GM23248 (cell line): ENCODE data around the gene MPHOSPH9. TPM values are rescaled to one million over a fixed set of nuclear protein-coding genes. Genes with fewer than 3 reads are reported as not detected.
A peak's percentile ranks its signal among the peaks of the same experiment; 100 is the strongest.

Experiments used
- DNase-seq: peaks from one replicate; pipeline ENCODE4 v3.0.0-alpha.2; 2015
- H2AFZ ChIP-seq: fragments of 200-600 bp; sonication (generic); 2 replicates; pipeline ENCODE4 v1.6.1; 2016; ENCODE audit warnings: antibody characterized with exemption
- H3F3A ChIP-seq: fragments of 200-600 bp; sonication (generic); 2 replicates; pipeline ENCODE4 v1.6.1; 2016; ENCODE audit warnings: mild to moderate bottlenecking, antibody characterized with exemption, mixed run types; ENCODE audit not compliant: insufficient read depth
- H3K27ac ChIP-seq: fragments of 200-600 bp; sonication (generic); 2 replicates; pipeline ENCODE4 v1.5.1; 2016; ENCODE audit warnings: mild to moderate bottlenecking
- H3K27me3 ChIP-seq: fragments of 200-600 bp; sonication (generic); replicated peaks from 2 replicates; pipeline ENCODE4 v1.6.1; 2016; ENCODE audit warnings: mild to moderate bottlenecking; ENCODE audit not compliant: insufficient read depth
- H3K36me3 ChIP-seq: fragments of 200-600 bp; sonication (generic); 2 replicates; pipeline ENCODE4 v1.6.1; 2016; ENCODE audit warnings: low read depth, mild to moderate bottlenecking
- H3K4me1 ChIP-seq: fragments of 200-600 bp; sonication (generic); 2 replicates; pipeline ENCODE4 v1.6.1; 2016; ENCODE audit warnings: mild to moderate bottlenecking; ENCODE audit not compliant: insufficient read depth
- H3K4me2 ChIP-seq: fragments of 200-600 bp; sonication (generic); one replicate; pipeline ENCODE4 v1.6.1; 2016; ENCODE audit warnings: mild to moderate bottlenecking; ENCODE audit not compliant: unreplicated experiment
- H3K4me3 ChIP-seq: fragments of 200-600 bp; sonication (generic); 2 replicates; pipeline ENCODE4 v1.5.1; 2016; ENCODE audit warnings: mild to moderate bottlenecking
- H3K79me2 ChIP-seq: fragments of 200-600 bp; sonication (generic); 2 replicates; pipeline ENCODE4 v1.6.1; 2016; ENCODE audit warnings: mild to moderate bottlenecking; ENCODE audit not compliant: insufficient read depth
- H3K9ac ChIP-seq: fragments of 200-600 bp; sonication (generic); 2 replicates; pipeline ENCODE4 v1.6.1; 2016; ENCODE audit warnings: mild to moderate bottlenecking
- H3K9me2 ChIP-seq: fragments of 200-600 bp; sonication (generic); 2 replicates; pipeline ENCODE4 v1.6.1; 2016; ENCODE audit warnings: mixed run types, mild to moderate bottlenecking, moderate library complexity; ENCODE audit not compliant: insufficient read depth
- H3K9me3 ChIP-seq: fragments of 200-600 bp; sonication (generic); one replicate; pipeline ENCODE4 v1.6.1; 2017; ENCODE audit warnings: low read depth
- H4K20me1 ChIP-seq: fragments of 200-600 bp; sonication (generic); 2 replicates; pipeline ENCODE4 v1.6.0; 2016; ENCODE audit not compliant: insufficient read depth
- EZH2 ChIP-seq: fragments of 200-600 bp; sonication (generic); IDR thresholded peaks from 2 replicates; pipeline ENCODE4 v1.6.1; 2018; ENCODE audit warnings: antibody characterized with exemption, mild to moderate bottlenecking; ENCODE audit not compliant: insufficient read depth, poor library complexity, severe bottlenecking
- EZH2phosphoT487 ChIP-seq: fragments of 200-600 bp; sonication (generic); IDR thresholded peaks from 2 replicates; pipeline ENCODE4 v1.6.1; 2018; ENCODE audit warnings: antibody characterized with exemption, moderate library complexity, mild to moderate bottlenecking, low read depth; ENCODE audit not compliant: insufficient read depth
- WGBS, 2 experiments: methylation state at CpG; one replicate each; pipeline ENCODE4 v1.1.6; 2015 to 2017; ENCODE audit warnings: low lambda C conversion rate in 2 of 2, low coverage in 1 of 2; ENCODE audit errors: missing lambda C conversion rate in 2 of 2; 5-methylcytosine and 5-hydroxymethylcytosine counted together
- in situ Hi-C: fragments of 300-500 bp; cut with MboI; formaldehyde crosslinking; loops from 2 replicates; pipeline ENCODE4 v1.15.0; 2020
- polyA plus RNA-seq: library from polyadenylated mRNA; unstranded; fragments of >200 nt; fragmentation: Nextera tagmentation; extraction: Ambion mirVana; gene quantifications from 2 replicates; pipeline ENCODE4 v1.2.1, GENCODE V29; 2016
- total RNA-seq: library from RNA; depleted of rRNA; stranded (reverse); fragments of >200 nt; shearing (Covaris generic); gene quantifications from 2 replicates; pipeline ENCODE4 v1.2.3, GENCODE V29; 2014

MPHOSPH9 gene
- total and polyA plus RNA-seq, 2 experiments from 2014 or later, result 18.0 to 51.6 TPM

DNA sequence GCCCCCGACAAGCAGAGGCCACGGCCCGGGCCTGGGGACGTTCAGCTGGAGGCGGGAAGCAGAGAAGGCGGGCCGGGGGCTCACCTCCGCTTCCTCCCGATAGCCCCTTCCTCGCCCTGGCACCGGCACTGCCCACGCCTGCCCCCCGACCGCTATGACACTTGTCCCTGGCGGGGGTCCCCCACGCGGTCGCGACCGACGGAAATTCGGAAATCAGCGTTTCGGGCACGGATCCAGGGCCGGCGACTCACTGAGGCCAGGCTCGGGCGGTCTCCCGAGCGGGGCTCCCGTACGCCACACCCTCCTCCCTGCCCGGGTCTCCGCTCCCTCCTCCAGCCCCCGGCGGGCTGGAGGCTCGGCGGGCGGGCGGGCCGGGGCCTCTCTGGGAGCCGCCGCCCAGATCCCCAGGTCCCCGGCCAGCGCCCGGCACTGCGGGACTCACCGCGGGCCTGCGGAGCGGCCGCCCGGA lies 82.6 kb downstream of the MPHOSPH9 start:
- no peak for DNase-seq
- Histone ChIP-seq H3K27me3 (no peaks in the 10 kb centered on the region), H3K27ac (no peak overlapping the region), H3K9me3 (no peaks in the 10 kb centered on the region), H2AFZ (peak overlapping the region; percentile 61), H3K36me3 (0 out of 2 replicates have a peak, but pooled peaks cover 4% of the 10 kb centered on the region), H4K20me1 (no peaks in the 10 kb centered on the region), H3K4me2 (peak overlapping the region; percentile 65), H3F3A (peaks cover 8% of the 10 kb centered on the region), H3K4me1 (no peaks in the 10 kb centered on the region), H3K9me2 (no peaks in the 10 kb centered on the region), H3K4me3 (peak overlapping the region; percentile 67), H3K79me2 (0 out of 2 replicates have a peak, but pooled peaks cover 20% of the 10 kb centered on the region), H3K9ac (peak overlapping the region; percentile 65)
- in situ Hi-C loops, result no loop called here
- WGBS, 2 experiments, result 2 to 3% methylated on average over 16 to 36 of the region's 54 CpGs
- TF ChIP-seq EZH2phosphoT487 (no peak), EZH2 (no peak)

GRCh38 chr12:123149501-123150274 lies 83.3 kb downstream of the MPHOSPH9 start:
- H3F3A ChIP-seq, result peaks cover 8% of the 10 kb centered on the region
- in situ Hi-C loops, result loop anchor here (10.0 kb wide), 1 partner anchor 105 kb away; no protein-coding TSS in a partner anchor
- peaks cover 24% of the 10 kb centered on the region; the same call in 1 of the 2 replicates for H3K79me2 ChIP-seq

DNA sequence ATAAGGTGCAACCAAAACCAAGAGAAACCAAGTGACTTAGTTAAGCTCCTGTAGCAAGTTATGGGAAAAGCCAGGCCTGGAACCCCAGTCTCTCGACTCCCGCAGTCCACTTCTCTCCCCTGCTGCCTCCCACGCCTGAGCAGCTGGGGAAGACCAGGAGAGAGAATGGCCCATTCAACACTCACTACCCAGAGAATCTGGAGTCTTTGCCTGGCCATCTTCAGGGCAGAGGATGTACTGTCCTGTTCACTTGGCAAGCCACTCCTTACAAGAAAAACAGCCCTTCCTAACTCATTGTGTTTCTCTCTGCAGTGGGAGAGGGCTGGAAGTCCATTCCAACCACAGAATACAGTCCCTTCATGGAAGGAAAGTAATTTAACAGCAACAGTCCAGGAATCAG lies 83.9 kb downstream of the MPHOSPH9 start:
- Histone ChIP-seq H3K9ac (no peak overlapping the region), H3K4me3 (no peak overlapping the region), H3K27me3 (no peaks in the 10 kb centered on the region), H2AFZ (no peak overlapping the region), H3K4me2 (no peak overlapping the region), H3F3A (peaks cover 8% of the 10 kb centered on the region), H4K20me1 (no peaks in the 10 kb centered on the region), H3K27ac (no peak overlapping the region), H3K79me2 (peaks cover 28% of the 10 kb centered on the region; the same call in 1 of the 2 replicates), H3K9me3 (no peaks in the 10 kb centered on the region), H3K4me1 (no peaks in the 10 kb centered on the region), H3K9me2 (no peaks in the 10 kb centered on the region), H3K36me3 (no peaks in the 10 kb centered on the region)
- in situ Hi-C loops, result loop anchor here (10.0 kb wide), 1 partner anchor 104 kb away; no protein-coding TSS in a partner anchor
- WGBS, 2 experiments, result 60 to 74% methylated on average over 1 to 3 of the region's 3 CpGs
- DNase-seq, result peak; percentile 46
- TF ChIP-seq EZH2 (no peak), EZH2phosphoT487 (no peak)

More at GRCh38 chr12:123149501-123150274, 83.3 kb downstream of the MPHOSPH9 start:
- no peak overlapping the region for H3K27ac ChIP-seq
- H3K4me2 ChIP-seq, result peak overlapping the region; percentile 65
- no peaks in the 10 kb centered on the region for H3K4me1 ChIP-seq
- peak overlapping the region; percentile 65 for H3K9ac ChIP-seq
- H3K9me2 ChIP-seq, result no peaks in the 10 kb centered on the region
- H3K9me3 ChIP-seq, result no peaks in the 10 kb centered on the region
- DNase-seq, result no peak
- 48 to 53% methylated on average over 21 to 22 of the region's 22 CpGs for WGBS, 2 experiments
- no peaks in the 10 kb centered on the region for H3K27me3 ChIP-seq
- peak overlapping the region; percentile 61 for H2AFZ ChIP-seq
- H3K4me3 ChIP-seq, result peak overlapping the region; percentile 67
- no peak for TF ChIP-seq EZH2
- TF ChIP-seq EZH2phosphoT487, result no peak
- H4K20me1 ChIP-seq, result no peaks in the 10 kb centered on the region
- H3K36me3 ChIP-seq, result 0 out of 2 replicates have a peak, but pooled peaks cover 4% of the 10 kb centered on the region

GRCh38 chr12:123148655-123149054 lies 84.3 kb downstream of the MPHOSPH9 start:
- Histone ChIP-seq H3K79me2 (peaks cover 28% of the 10 kb centered on the region; the same call in 1 of the 2 replicates), H3K27ac (no peak overlapping the region), H3K36me3 (no peaks in the 10 kb centered on the region), H3K9ac (no peak overlapping the region), H3K4me2 (no peak overlapping the region), H4K20me1 (no peaks in the 10 kb centered on the region), H3K9me3 (no peaks in the 10 kb centered on the region), H2AFZ (no peak overlapping the region), H3K27me3 (no peaks in the 10 kb centered on the region), H3F3A (peaks cover 8% of the 10 kb centered on the region), H3K4me3 (no peak overlapping the region), H3K4me1 (no peaks in the 10 kb centered on the region), H3K9me2 (no peaks in the 10 kb centered on the region)
- 71 to 77% methylated on average over 5 of the region's 5 CpGs for WGBS, 2 experiments
- DNase-seq, result no peak
- TF ChIP-seq EZH2, result no peak
- no peak for TF ChIP-seq EZH2phosphoT487
- in situ Hi-C loops, result loop anchor here (10.0 kb wide), 1 partner anchor 104 kb away; no protein-coding TSS in a partner anchor
